ENCODE measurements around the gene TPP1.

DNA sequence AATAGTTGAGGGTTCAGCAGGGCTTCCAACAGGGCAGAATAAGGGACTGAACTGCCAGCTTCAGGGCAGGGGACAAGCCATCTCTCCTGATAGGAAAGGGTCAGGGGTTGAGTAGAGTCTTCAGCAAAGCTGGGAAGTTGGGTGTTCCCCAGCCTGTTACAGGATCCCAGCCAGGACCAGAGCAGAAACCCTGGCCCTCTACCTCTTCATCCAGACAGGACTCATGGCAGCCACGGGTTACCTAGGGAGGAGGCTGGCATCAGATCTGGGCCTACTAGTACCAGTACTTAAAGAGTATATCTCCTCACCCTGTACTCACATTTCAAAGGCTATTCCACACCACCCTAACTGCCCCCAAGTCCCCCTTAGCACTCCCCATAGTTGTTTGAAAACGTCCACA is 4.8 kb downstream of the TPP1 start:
- TF ChIP-seq POLR2A (IDR thresholded peaks at IDR 0.05; ENCODE audit: low read depth, low read length) (no peak), POLR2AphosphoS5 (IDR thresholded peaks at IDR 0.05; ENCODE audit: low read depth, low read length) (no peak)

All from GM12892 (cell line).